Loucy (cell line): Measurements from ENCODE around the gene PAFAH2.
"Not testable (repeated sequence)": the region's sequence is repeated elsewhere in the genome, so short reads cannot be mapped to it uniquely, and the experiment has no call there.

ENCODE experiments used
- H2AFZ ChIP-seq: fragments of 200-600 bp; sonication (generic); 2 replicates; pipeline ENCODE4 v1.6.0; 2016; ENCODE audit warnings: antibody characterized with exemption, mild to moderate bottlenecking, low read length, moderate library complexity
- H3F3A ChIP-seq: fragments of 200-600 bp; 2 replicates; pipeline ENCODE4 v1.6.0; 2016; ENCODE audit warnings: antibody characterized with exemption, low read depth, mild to moderate bottlenecking
- H3K27me3 ChIP-seq: fragments of 200-600 bp; sonication (generic); 2 replicates; pipeline ENCODE4 v1.6.1; 2014; ENCODE audit warnings: low read length, mild to moderate bottlenecking; ENCODE audit not compliant: insufficient read depth, poor library complexity, severe bottlenecking
- H3K36me3 ChIP-seq: fragments of 200-600 bp; sonication (generic); 2 replicates; pipeline ENCODE4 v1.6.1; 2016; ENCODE audit warnings: low read length; ENCODE audit not compliant: insufficient read depth
- H3K4me1 ChIP-seq: fragments of 200-600 bp; sonication (generic); 2 replicates; pipeline ENCODE4 v1.5.1; 2014; ENCODE audit warnings: low read length, mild to moderate bottlenecking; ENCODE audit not compliant: insufficient read depth, poor library complexity, severe bottlenecking
- H3K4me2 ChIP-seq: fragments of 200-600 bp; sonication (generic); 2 replicates; pipeline ENCODE4 v1.6.0; 2014; ENCODE audit warnings: antibody characterized with exemption, low read length, low read depth, mild to moderate bottlenecking; ENCODE audit not compliant: poor library complexity, severe bottlenecking
- H3K4me3 ChIP-seq: fragments of 200-600 bp; sonication (generic); 2 replicates; pipeline ENCODE4 v1.5.1; 2014; ENCODE audit warnings: low read length, mild to moderate bottlenecking, mixed read lengths; ENCODE audit not compliant: poor library complexity, severe bottlenecking
- H3K79me2 ChIP-seq: fragments of 200-600 bp; sonication (generic); 2 replicates; pipeline ENCODE4 v1.6.1; 2014; ENCODE audit warnings: low read length; ENCODE audit not compliant: insufficient read depth
- H3K9ac ChIP-seq: fragments of 200-600 bp; sonication (generic); 2 replicates; pipeline ENCODE4 v1.6.0; 2014; ENCODE audit warnings: mild to moderate bottlenecking, low read depth, low read length, moderate library complexity; ENCODE audit not compliant: poor library complexity, severe bottlenecking
- H3K9me2 ChIP-seq: fragments of 200-600 bp; sonication (generic); replicated peaks from 2 replicates; pipeline ENCODE4 v1.6.1; 2016; ENCODE audit warnings: low read depth, low read length, mixed read lengths
- H3K9me3 ChIP-seq: fragments of 200-600 bp; sonication (generic); 2 replicates; pipeline ENCODE4 v1.6.1; 2014; ENCODE audit warnings: mild to moderate bottlenecking, antibody characterized with exemption, low read length, low read depth; ENCODE audit not compliant: insufficient read depth
- H4K20me1 ChIP-seq: fragments of 200-600 bp; sonication (generic); 2 replicates; pipeline ENCODE4 v1.6.0; 2014; ENCODE audit warnings: antibody characterized with exemption, low read length, mild to moderate bottlenecking; ENCODE audit not compliant: insufficient read depth, poor library complexity, severe bottlenecking
- EZH2phosphoT487 ChIP-seq: fragments of 200-600 bp; IDR thresholded peaks from 2 replicates; pipeline ENCODE4 v1.6.1; 2018; ENCODE audit warnings: antibody characterized with exemption, mild to moderate bottlenecking, moderate library complexity, borderline replicate concordance
- TF ChIP-seq, protein P1 (sequence below): fragments of 200-600 bp; sonication (generic); conservative IDR thresholded peaks from 2 replicates; pipeline ENCODE4 v1.5.1; 2014; ENCODE audit warnings: mild to moderate bottlenecking, antibody characterized with exemption, low read length

Gene PAFAH2

DNA sequence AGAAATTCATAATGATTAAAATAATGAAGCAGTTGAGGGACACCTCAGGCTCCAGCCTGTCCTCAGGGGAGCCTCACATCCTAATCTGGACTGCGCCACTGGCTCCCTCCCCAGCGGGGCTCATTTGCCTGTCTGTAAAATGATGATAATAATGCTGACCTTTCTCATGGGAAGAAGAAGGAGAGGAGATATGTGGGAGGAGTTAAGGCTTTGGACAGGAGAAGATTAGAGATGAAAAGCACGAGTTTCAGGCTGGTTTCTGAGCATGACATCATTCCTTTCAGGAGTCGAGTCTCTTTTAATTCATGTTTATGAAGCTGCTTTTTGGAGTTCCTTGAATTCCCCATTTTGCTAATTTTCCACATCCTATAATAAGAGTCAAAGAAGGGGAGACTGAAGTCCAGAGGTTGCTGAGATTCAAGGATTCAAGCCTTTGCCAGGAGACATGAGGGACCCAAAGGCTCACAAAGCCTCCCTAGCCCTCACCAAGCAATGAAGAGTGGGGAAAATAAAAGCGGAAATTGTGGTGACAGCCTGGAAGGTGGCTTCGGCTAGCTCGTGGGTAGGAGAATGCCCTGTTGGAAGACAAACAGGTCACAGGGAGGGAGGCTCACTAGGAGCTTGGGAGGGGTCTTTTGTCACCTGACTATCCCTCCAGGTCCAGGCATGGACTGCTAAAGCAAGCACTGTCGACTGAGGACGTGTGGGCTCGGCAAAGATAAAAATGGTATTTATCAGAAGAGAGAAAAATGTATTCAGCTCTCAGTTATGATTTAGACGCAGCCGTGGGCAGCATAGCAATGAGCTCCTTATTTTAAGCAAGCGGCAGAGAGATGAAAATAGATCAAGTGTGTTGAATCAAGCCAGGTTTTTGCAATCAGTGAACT is 64.1 kb downstream of the PAFAH2 start:
- no peaks in the 10 kb centered on the region for H3K9me3 ChIP-seq
- H3K9me2 ChIP-seq: no peaks in the 10 kb centered on the region
- no peak overlapping the region for H3K4me3 ChIP-seq
- TF ChIP-seq, protein P1, sequence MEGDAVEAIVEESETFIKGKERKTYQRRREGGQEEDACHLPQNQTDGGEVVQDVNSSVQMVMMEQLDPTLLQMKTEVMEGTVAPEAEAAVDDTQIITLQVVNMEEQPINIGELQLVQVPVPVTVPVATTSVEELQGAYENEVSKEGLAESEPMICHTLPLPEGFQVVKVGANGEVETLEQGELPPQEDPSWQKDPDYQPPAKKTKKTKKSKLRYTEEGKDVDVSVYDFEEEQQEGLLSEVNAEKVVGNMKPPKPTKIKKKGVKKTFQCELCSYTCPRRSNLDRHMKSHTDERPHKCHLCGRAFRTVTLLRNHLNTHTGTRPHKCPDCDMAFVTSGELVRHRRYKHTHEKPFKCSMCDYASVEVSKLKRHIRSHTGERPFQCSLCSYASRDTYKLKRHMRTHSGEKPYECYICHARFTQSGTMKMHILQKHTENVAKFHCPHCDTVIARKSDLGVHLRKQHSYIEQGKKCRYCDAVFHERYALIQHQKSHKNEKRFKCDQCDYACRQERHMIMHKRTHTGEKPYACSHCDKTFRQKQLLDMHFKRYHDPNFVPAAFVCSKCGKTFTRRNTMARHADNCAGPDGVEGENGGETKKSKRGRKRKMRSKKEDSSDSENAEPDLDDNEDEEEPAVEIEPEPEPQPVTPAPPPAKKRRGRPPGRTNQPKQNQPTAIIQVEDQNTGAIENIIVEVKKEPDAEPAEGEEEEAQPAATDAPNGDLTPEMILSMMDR: no peak
- TF ChIP-seq EZH2phosphoT487: no peak
- no peaks in the 10 kb centered on the region for H3K36me3 ChIP-seq
- H3K4me1 ChIP-seq: no peaks in the 10 kb centered on the region
- H3K4me2 ChIP-seq: no peak overlapping the region
- no peaks in the 10 kb centered on the region for H3K27me3 ChIP-seq
- no peaks in the 10 kb centered on the region for H4K20me1 ChIP-seq
- no peak overlapping the region for H2AFZ ChIP-seq
- no peak overlapping the region for H3K9ac ChIP-seq
- no peaks in the 10 kb centered on the region for H3K79me2 ChIP-seq
- no peaks in the 10 kb centered on the region for H3F3A ChIP-seq

DNA sequence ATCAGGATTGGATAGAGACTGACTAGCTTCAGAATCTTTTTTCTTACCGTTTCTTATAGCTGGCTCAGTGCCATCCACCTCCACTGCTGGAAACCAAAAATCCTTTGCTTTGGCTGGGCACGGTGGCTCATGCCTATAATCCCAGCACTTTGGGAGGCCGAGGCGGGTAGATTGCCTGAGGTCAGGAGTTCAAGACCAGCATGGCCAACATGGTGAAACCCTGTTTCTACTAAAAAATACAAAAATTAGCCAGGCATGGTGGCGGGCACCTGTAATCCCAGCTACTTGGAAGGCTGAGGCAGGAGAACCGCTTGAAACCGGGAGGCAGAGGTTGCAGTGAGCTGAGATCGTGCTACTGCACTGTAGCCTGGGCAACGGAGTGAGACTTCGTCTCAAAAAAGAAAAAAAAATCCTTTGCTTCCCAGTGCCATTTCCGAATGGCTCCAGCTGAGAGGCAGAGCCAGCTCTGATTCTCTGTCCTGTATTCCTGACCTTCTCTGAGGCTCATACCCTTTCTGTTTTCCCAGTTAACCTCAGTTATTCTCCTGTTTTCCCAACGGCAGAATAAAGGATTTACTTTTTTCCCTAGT is 65.0 kb downstream of the PAFAH2 start:
- H3F3A ChIP-seq, H3K4me2 ChIP-seq, H3K36me3 ChIP-seq, H4K20me1 ChIP-seq, H3K79me2 ChIP-seq, H3K4me3 ChIP-seq, H3K9me2 ChIP-seq, H3K9ac ChIP-seq, H3K27me3 ChIP-seq, H3K9me3 ChIP-seq, H2AFZ ChIP-seq, H3K4me1 ChIP-seq: not testable (repeated sequence)

DNA sequence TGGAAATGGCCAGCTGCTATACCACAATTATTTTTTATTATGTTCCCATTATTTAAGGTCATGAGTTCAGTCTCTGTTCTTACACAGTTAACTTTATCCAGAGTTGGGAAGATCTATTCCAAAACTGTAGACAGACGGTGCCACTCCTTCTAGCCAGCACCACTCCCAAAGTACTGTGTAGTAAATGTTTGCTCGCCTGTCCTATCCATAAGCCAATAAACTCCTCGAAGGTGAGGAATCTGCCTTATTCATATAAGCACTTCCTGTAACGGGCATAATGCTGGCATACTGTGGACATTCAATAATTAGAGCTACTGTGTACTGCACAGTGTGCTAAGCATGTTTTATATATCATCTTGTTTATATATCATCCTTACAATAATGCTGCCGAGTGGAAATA is 65.5 kb downstream of the PAFAH2 start:
- no peak overlapping the region for H3K4me2 ChIP-seq
- no peaks in the 10 kb centered on the region for H3K27me3 ChIP-seq
- no peaks in the 10 kb centered on the region for H3K9me3 ChIP-seq
- H3K79me2 ChIP-seq: no peaks in the 10 kb centered on the region
- no peak for TF ChIP-seq EZH2phosphoT487
- TF ChIP-seq, protein P1: no peak
- no peaks in the 10 kb centered on the region for H3K9me2 ChIP-seq
- H2AFZ ChIP-seq: no peak overlapping the region
- H3K9ac ChIP-seq: no peak overlapping the region
- no peaks in the 10 kb centered on the region for H4K20me1 ChIP-seq
- H3K4me1 ChIP-seq: peaks cover 5% of the 10 kb centered on the region
- H3F3A ChIP-seq: no peaks in the 10 kb centered on the region
- H3K36me3 ChIP-seq: no peaks in the 10 kb centered on the region
- no peak overlapping the region for H3K4me3 ChIP-seq
